AG09319 (cell line): Measurements from ENCODE around the gene ACSF3.

Experiments used
- DNase-seq: peaks from one replicate; pipeline ENCODE4 v3.0.0-alpha.2; 2010; ENCODE audit warnings: low read depth; ENCODE audit errors: extremely low read depth
- TF ChIP-seq, protein P1 (sequence below): IDR thresholded peaks from 2 replicates; pipeline ENCODE4 v1.5.1; 2011; ENCODE audit warnings: low read depth, mild to moderate bottlenecking, inconsistent platforms, low read length, moderate library complexity

Gene ACSF3

DNA sequence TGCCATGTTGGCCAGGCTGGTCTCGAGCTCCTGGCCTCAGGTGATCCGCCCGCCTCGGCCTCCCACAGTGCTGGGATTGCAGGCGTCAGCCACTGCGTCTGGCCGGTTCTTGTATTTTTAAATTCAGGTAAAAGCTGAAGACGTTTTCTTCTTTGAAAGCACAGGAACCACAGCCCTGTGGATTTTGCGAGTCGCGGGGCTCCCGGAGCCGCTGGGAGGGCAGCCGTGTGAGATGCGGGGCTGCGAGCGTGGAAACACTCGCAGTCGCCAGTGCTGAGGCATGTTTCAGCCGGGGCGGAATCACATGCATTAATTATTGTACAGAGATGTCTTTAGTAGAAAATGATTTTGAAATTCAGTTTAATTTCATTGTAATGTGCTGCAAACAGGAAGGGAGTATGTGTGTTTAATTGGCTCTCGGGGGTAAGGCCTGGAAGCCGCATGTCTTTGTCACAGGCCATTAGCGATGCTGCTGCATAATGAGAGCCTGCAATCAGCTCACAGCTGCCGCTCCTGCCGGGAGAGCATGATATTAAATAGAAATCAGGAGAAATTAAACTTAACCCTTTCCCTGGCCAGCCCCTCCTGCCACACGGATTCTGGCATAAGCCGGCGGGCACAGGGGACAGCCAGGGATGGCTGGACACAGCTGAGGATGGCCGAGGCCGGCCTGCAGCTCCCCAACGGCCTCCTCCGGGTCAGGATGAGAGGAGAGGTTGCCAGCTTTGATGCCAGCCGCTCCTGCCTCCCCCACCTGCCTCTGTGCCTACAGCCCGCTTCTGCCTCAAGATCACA is 42.5 kb downstream of the ACSF3 start:
- DNase-seq = no peak
- TF ChIP-seq, protein P1, sequence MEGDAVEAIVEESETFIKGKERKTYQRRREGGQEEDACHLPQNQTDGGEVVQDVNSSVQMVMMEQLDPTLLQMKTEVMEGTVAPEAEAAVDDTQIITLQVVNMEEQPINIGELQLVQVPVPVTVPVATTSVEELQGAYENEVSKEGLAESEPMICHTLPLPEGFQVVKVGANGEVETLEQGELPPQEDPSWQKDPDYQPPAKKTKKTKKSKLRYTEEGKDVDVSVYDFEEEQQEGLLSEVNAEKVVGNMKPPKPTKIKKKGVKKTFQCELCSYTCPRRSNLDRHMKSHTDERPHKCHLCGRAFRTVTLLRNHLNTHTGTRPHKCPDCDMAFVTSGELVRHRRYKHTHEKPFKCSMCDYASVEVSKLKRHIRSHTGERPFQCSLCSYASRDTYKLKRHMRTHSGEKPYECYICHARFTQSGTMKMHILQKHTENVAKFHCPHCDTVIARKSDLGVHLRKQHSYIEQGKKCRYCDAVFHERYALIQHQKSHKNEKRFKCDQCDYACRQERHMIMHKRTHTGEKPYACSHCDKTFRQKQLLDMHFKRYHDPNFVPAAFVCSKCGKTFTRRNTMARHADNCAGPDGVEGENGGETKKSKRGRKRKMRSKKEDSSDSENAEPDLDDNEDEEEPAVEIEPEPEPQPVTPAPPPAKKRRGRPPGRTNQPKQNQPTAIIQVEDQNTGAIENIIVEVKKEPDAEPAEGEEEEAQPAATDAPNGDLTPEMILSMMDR = no peak

DNA sequence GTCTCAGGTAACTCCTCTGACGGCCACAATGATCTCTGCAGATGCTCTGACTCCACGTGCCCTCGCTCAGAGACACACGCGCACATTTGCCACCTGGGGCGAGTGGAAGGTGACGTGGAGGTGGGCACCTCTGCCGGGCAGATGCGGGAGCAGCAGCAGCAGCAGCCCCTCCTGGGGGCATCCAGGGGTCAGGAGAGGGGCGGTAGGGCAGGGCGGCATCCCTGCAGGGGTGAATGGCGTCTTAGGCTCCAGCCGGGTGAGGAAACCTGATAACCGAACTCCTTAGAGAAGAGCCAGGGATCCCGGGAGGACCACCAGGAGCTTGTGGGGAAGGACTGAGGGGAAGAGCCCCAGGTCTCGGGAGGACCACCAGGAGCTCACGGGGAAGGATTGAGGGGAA is 43.3 kb downstream of the ACSF3 start:
- TF ChIP-seq, protein P1 = no peak

DNA sequence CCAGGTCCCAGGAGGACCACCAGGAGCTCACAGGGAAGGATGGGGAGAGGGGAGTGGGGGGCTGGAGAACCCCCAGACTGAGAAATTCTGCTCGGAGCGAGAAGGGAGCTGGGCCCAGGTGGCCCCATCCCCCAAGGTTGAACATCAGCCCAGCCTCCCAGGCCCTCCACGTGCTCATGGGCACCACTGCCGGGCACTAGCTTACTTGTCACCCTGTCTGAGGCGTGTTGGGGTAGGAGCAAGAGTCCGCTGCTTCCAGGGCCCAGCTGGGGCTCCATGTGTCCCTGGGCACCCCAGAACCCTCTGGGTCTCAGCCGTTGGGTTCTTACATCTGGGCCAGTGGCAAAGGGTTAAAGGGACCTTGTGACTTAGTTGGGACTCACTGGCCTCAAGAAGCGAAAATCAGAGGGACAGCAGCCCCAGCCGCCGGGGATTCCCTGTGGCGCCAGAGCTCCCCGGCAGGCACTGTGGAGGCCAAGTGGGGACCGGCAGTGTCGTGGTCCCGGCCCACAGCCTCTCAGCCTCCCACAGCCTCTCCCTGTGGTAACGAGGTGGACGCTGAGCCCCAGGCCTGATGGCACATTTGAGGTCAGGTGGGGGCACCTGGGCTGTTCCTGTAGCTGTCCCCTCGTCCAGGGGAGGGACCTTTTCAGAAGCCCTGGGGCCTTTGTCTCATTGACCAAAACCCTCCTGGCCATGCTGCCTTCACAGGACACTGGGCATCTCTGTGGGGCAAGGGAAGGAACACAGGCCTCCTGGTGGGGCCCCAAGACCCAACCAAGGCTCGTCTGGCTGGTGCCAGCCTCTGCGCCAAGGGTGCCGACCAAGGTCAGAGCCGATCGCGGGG is 44.2 kb downstream of the ACSF3 start:
- TF ChIP-seq, protein P1 = no peak
- no peak for DNase-seq

More for the DNA sequence above, 43.3 kb downstream of the ACSF3 start:
- DNase-seq = no peak

DNA sequence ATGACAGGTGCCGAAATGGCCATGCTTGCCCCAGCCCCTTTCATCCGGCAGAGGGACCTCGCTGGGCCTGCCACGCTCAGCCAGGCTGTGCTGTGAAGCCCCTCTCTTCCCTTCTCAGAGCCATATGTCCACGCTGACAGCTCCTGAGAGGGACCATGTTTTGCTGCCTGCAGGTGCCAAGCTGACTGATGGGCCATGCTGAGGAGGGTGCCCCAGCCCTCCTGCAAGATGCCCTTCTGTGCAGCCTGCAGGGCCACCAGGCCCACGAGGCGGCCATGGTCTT is 44.8 kb downstream of the ACSF3 start:
- TF ChIP-seq, protein P1 = no peak
- DNase-seq = no peak

DNA sequence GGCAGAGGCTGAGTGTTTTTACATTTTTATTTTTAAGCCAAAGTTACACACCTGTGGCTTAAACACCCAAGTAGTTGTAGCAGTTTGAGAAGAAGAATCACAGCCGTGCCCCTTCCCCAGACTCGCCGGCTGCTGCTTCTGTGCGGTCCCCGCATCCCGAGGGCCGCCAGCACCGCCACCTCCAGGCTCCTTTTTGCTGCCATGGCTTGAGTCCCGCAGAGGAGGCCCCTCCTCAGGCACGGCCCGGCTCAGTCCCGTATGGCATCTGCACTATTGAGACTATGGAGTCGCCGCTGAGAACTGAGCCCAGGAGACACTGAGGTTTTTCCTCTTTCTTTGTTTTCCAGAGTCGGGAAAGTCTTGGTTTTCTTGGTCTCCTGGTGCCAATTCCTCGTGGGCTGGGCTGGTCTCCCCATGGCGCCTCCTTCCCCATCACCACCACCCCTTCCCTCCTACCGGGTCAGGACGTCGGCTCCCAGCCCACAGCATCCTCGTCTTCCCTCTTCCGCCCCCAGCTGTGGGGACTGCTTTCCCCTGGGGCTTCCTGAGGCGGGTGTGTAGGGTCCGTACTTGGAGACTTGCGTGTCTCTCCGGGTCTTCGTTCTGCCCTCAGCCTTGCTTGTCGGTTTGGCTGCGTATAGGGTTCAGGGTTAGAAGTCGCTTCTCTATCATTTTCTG is 45.3 kb downstream of the ACSF3 start:
- DNase-seq = no peak
- TF ChIP-seq, protein P1 = no peak

DNA sequence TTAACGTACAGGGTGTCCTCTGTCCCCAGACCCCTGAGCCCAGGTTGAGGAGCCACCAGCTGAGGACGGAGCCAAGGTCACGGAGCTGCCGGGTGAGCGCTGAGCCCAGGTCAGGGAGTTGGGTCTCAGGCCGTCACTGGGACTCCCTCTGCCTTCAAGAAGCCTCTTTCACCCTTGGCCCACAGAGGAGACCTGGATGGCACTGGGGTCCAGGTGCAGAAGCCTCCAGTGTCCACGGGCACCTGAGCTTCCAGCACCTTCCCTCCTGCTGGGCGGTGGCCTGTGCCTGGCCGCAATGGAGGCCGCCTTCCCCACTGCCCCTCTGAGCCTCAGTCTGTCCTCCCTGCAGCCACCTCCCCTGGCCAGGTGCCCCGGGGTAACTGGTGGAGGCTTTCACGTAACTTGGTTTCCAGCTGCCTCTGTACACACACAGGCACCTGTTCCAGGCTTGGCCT is 46.3 kb downstream of the ACSF3 start:
- TF ChIP-seq, protein P1 = no peak
- no peak for DNase-seq
